Naive thymus-derived CD8-positive, alpha-beta T cell (primary cell): Measurements from ENCODE around the gene RHOJ. TPM values are rescaled to one million over a fixed set of nuclear protein-coding genes. Genes with fewer than 3 reads are reported as not detected.

Experiments
- ATAC-seq, 2 donors: fragments of 150-1000 bp; cut with Tn5 transposase in 1 of 2; sonication (Bioruptor Pico), chemical (Tn5 transposase) in 1 of 2; 1 replicate in 1 of 2; 2 replicates in 1 of 2; pipeline ENCODE4 v1.10.0; 2021; ENCODE audit warnings: mild to moderate bottlenecking in 2 of 2, moderate library complexity in 2 of 2
- POLR2A ChIA-PET: fragments of 350-600 bp; sonication (Branson Sonifier 250); formaldehyde crosslinking; loops from one replicate; lab custom pipeline; 2021; ENCODE audit warnings: antibody characterized with exemption; lab: Charles Lee
- DNase-seq, 10 donors: peaks; one replicate each; pipeline versions ENCODE4 v3.0.0 to v3.0.0-alpha.2; 2020 to 2022
- H3K27ac Mint-ChIP-seq, 10 donors: one replicate each; pipeline ENCODE4 v1.8.0; 2020 to 2022; ENCODE audit warnings: mild to moderate bottlenecking in 10 of 10, mixed read lengths in 10 of 10, moderate library complexity in 4 of 10, inconsistent platforms in 1 of 10
- H3K27me3 Mint-ChIP-seq, 5 donors: one replicate each; pipeline ENCODE4 v1.8.0; 2021 to 2022; ENCODE audit warnings: mixed read lengths in 5 of 5
- H3K36me3 Mint-ChIP-seq, 3 donors: one replicate each; pipeline ENCODE4 v1.8.0; 2020 to 2022; ENCODE audit warnings: mixed read lengths in 3 of 3, mild to moderate bottlenecking in 2 of 3, inconsistent platforms in 1 of 3
- H3K4me1 Mint-ChIP-seq, 4 donors: one replicate each; pipeline ENCODE4 v1.8.0; 2021 to 2022; ENCODE audit warnings: mixed read lengths in 4 of 4
- H3K4me3 Mint-ChIP-seq, 10 donors: one replicate each; pipeline ENCODE4 v1.8.0; 2020 to 2022; ENCODE audit warnings: mild to moderate bottlenecking in 10 of 10, mixed read lengths in 10 of 10, moderate library complexity in 6 of 10, inconsistent platforms in 1 of 10
- H3K9me3 Mint-ChIP-seq, 9 donors: one replicate each; pipeline ENCODE4 v1.8.0; 2020 to 2022; ENCODE audit warnings: mixed read lengths in 9 of 9, mild to moderate bottlenecking in 3 of 9, inconsistent platforms in 1 of 9, moderate library complexity in 1 of 9
- polyA plus RNA-seq, 3 donors: library from polyadenylated mRNA; unstranded; fragments of 300-500 nt; fragmentation: Illumina TruSeq; gene quantifications; one replicate each; pipeline ENCODE4 v1.2.3, GENCODE V29; 2021
- total RNA-seq, 8 experiments: library from RNA in 2 of 8; stranded (reverse) in 2 of 8; gene quantifications; one replicate each; pipeline ENCODE4 v1.2.3 and lab custom pipeline; 2021 to 2026

The RHOJ gene
- total and polyA plus RNA-seq, 5 experiments from 2014 or later, result not detected

- ATAC-seq (no peak), DNase-seq (no peak)
- POLR2A ChIA-PET, result no interaction called here
- no peaks in the 10 kb centered on the region for H3K36me3 Mint-ChIP-seq
- no peak overlapping the region for H3K4me3 Mint-ChIP-seq
- peaks cover 0 to 6% (median 3%) of the 10 kb centered on the region in 9 donors for H3K9me3 Mint-ChIP-seq
- peaks cover 6 to 31% (median 16%) of the 10 kb centered on the region in 5 donors for H3K27me3 Mint-ChIP-seq
- no peak overlapping the region for H3K27ac Mint-ChIP-seq
- no peaks in the 10 kb centered on the region for H3K4me1 Mint-ChIP-seq
Measured at GRCh38 chr14:63245893-63246292, 41.6 kb downstream of the RHOJ start.

GRCh38 chr14:63248211-63248610 is 44.0 kb downstream of the RHOJ start:
- peaks cover 0 to 6% (median 3%) of the 10 kb centered on the region in 9 donors for H3K9me3 Mint-ChIP-seq
- no peak for DNase-seq
- H3K27me3 Mint-ChIP-seq, result peaks cover 6 to 31% (median 14%) of the 10 kb centered on the region in 5 donors
- POLR2A ChIA-PET, result no interaction called here
- no peak overlapping the region for H3K27ac Mint-ChIP-seq
- no peaks in the 10 kb centered on the region for H3K36me3 Mint-ChIP-seq
- no peak overlapping the region for H3K4me3 Mint-ChIP-seq
- ATAC-seq, result no peak
- H3K4me1 Mint-ChIP-seq, result no peaks in the 10 kb centered on the region

GRCh38 chr14:63249092-63249491 is 44.8 kb downstream of the RHOJ start:
- Mint-ChIP-seq H3K27ac (no peak overlapping the region), H3K27me3 (peaks cover 10 to 26% (median 12%) of the 10 kb centered on the region in 5 donors), H3K4me3 (no peak overlapping the region), H3K4me1 (no peaks in the 10 kb centered on the region), H3K36me3 (no peaks in the 10 kb centered on the region), H3K9me3 (peaks cover 0 to 6% (median 3%) of the 10 kb centered on the region in 9 donors)
- DNase-seq, result no peak
- POLR2A ChIA-PET, result no interaction called here
- no peak for ATAC-seq

GRCh38 chr14:63257299-63257698 is 53.1 kb downstream of the RHOJ start:
- Mint-ChIP-seq H3K27me3 (peaks cover 12 to 48% (median 28%) of the 10 kb centered on the region in 5 donors), H3K4me1 (peaks cover 0 to 3% (median 0%) of the 10 kb centered on the region in 4 donors), H3K4me3 (no peak overlapping the region), H3K9me3 (peaks cover 0 to 2% (median 0%) of the 10 kb centered on the region in 9 donors), H3K36me3 (no peaks in the 10 kb centered on the region), H3K27ac (no peak overlapping the region)
- ATAC-seq (no peak), DNase-seq (no peak)
- POLR2A ChIA-PET, result no interaction called here

DNA sequence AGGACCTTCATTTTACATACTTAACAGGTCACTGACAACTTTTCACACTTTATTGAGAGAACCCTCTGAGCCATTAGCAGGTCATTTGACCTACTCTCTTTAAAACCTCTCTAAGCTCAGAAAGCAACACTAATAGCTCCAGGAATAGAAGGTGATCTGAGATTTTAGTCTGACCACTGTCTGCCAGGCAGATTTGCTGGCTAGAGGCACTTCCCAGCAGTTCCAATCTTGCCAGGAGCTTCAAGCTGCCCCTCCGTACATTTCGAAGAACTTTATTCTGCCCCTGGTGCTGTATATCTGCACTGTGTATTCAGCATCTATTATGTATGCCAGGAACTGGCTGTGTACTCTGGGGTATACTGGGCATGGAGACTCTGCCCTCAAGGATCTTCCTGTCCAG is 58.2 kb downstream of the RHOJ start:
- Mint-ChIP-seq H3K36me3 (no peaks in the 10 kb centered on the region), H3K9me3 (peaks cover 0 to 3% (median 0%) of the 10 kb centered on the region in 9 donors), H3K4me3 (no peak overlapping the region), H3K27me3 (peaks cover 9 to 41% (median 16%) of the 10 kb centered on the region in 5 donors), H3K27ac (no peak overlapping the region), H3K4me1 (peaks cover 0 to 3% (median 0%) of the 10 kb centered on the region in 4 donors)
- POLR2A ChIA-PET, result no interaction called here
- ATAC-seq (no peak), DNase-seq (no peak)

DNA sequence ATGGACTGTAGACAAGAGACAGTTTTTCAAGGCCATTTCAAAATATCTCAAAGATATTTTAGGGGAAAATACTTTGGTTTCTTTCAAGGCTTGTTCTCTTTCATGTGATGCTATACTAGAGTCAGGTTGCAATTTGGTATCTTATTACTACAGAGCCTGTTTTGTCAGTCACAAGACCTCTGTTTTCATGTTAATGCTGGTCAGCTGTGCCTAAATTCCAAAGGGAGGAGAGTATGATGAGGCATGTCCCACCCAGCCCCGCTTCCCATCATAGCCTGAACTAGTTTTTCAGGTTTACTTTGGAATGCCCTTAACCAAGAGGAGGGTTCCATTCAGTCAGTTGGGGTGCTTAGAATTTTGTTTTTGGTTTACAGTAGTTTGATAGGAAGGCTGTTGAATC is 61.9 kb downstream of the RHOJ start:
- Mint-ChIP-seq H3K9me3 (peaks cover 0 to 3% (median 0%) of the 10 kb centered on the region in 9 donors), H3K36me3 (no peaks in the 10 kb centered on the region), H3K4me3 (no peak overlapping the region), H3K27me3 (peaks cover 5 to 43% (median 12%) of the 10 kb centered on the region in 5 donors), H3K27ac (no peak overlapping the region), H3K4me1 (peaks cover 0 to 3% (median 0%) of the 10 kb centered on the region in 4 donors)
- no peak for DNase-seq
- POLR2A ChIA-PET, result no interaction called here
- no peak for ATAC-seq

- DNase-seq (no peak), ATAC-seq (no peak)
- Mint-ChIP-seq H3K27me3 (peaks cover 3 to 32% (median 12%) of the 10 kb centered on the region in 5 donors), H3K27ac (no peak overlapping the region), H3K36me3 (no peaks in the 10 kb centered on the region), H3K9me3 (peaks cover 0 to 3% (median 0%) of the 10 kb centered on the region in 9 donors), H3K4me3 (no peak overlapping the region), H3K4me1 (no peaks in the 10 kb centered on the region)
- POLR2A ChIA-PET, result no interaction called here
Measured at GRCh38 chr14:63267171-63267570, 62.9 kb downstream of the RHOJ start.

- Mint-ChIP-seq H3K4me3 (no peak overlapping the region), H3K9me3 (peaks cover 0 to 3% (median 0%) of the 10 kb centered on the region in 9 donors), H3K4me1 (no peaks in the 10 kb centered on the region), H3K36me3 (no peaks in the 10 kb centered on the region), H3K27ac (no peak overlapping the region), H3K27me3 (peaks cover 3 to 24% (median 15%) of the 10 kb centered on the region in 5 donors)
- no peak for ATAC-seq
- POLR2A ChIA-PET, result no interaction called here
- DNase-seq, result no peak
Measured at GRCh38 chr14:63268771-63269170, 64.5 kb downstream of the RHOJ start.

GRCh38 chr14:63269561-63270225 is 65.5 kb downstream of the RHOJ start:
- H3K27ac Mint-ChIP-seq, result no peak overlapping the region
- POLR2A ChIA-PET, result no interaction called here
- peaks cover 3 to 15% (median 12%) of the 10 kb centered on the region in 5 donors for H3K27me3 Mint-ChIP-seq
- H3K36me3 Mint-ChIP-seq, result no peaks in the 10 kb centered on the region
- no peak overlapping the region for H3K4me3 Mint-ChIP-seq
- H3K4me1 Mint-ChIP-seq, result no peaks in the 10 kb centered on the region
- H3K9me3 Mint-ChIP-seq, result peaks cover 0 to 3% (median 0%) of the 10 kb centered on the region in 9 donors
- no peak for DNase-seq
- no peak for ATAC-seq

DNA sequence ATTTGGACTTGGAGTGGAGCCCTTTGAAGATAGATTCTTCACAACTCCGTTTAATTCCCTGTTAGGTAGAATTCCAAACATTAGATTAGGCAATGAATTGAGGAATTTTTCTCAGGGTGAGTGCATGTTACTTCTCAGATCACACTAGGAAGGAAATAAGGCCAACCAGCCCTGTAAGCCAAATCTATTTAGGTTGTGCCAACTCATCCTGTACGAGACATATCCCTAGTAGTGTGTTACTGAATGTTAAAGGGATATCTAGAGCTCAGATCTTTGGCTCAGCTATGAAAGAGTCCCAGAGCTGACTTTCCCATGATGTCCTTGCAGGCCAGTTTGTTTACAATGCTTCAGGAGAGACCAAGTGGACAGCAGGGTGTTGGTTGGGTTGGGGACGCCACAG is 68.9 kb downstream of the RHOJ start:
- ATAC-seq, result no peak
- no peak for DNase-seq
- POLR2A ChIA-PET, result no interaction called here
- Mint-ChIP-seq H3K9me3 (no peaks in the 10 kb centered on the region), H3K4me1 (no peaks in the 10 kb centered on the region), H3K4me3 (no peak overlapping the region), H3K27ac (no peak overlapping the region), H3K27me3 (peaks cover 0 to 9% (median 7%) of the 10 kb centered on the region in 5 donors), H3K36me3 (no peaks in the 10 kb centered on the region)

DNA sequence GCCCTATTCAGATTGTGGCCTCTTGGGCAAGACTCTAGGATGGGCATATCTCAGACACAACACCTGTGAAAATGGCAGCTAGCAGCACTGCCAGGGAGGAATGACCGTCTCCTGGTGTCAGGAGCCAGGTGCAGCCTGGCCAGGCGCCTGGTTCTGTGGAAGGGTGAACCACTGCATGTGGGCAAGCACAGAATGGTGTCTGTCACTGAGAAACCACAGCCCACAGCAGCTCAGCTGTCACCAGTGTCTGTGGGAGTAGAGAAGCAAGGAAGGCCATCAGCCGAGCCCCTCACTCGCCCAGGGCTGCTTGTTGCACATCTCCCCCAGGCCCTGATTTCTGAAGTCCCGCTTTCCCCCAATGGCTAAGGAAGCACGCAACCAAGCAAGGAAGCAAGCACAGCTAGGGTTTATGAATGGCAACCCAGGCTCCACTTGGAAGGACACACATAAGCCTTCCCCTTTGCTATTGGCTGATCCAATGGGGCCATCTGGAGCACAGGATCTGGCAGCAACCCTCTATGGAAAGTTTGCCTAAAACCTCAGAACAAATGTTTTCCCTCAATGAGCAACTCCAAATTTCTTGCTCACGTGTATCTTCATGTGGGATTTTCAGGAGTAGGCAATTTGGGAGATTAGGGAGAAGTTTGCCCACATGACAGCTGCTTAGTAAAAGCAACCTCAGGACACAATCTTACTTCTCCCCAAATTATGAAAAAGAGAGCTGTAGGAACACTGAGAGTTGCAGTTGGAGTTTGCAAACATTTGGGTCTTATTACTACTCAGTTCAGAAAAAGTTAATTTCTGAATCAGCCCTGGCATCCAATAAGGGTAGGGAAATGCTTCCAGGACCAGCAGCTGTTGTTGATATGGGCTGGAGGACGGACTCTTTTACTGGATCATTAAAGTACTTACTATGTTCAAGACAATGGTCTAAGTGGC is 69.7 kb downstream of the RHOJ start:
- ATAC-seq (no peak), DNase-seq (no peak)
- POLR2A ChIA-PET, result no interaction called here
- Mint-ChIP-seq H3K27me3 (peaks cover 0 to 9% (median 4%) of the 10 kb centered on the region in 5 donors), H3K9me3 (no peaks in the 10 kb centered on the region), H3K36me3 (no peaks in the 10 kb centered on the region), H3K4me1 (no peaks in the 10 kb centered on the region), H3K4me3 (no peak overlapping the region), H3K27ac (no peak overlapping the region)

- POLR2A ChIA-PET, result no interaction called here
- H3K9me3 Mint-ChIP-seq, result no peaks in the 10 kb centered on the region
- DNase-seq, result no peak
Measured at GRCh38 chr14:63275611-63276010, 71.4 kb downstream of the RHOJ start.

GRCh38 chr14:63276016-63276415 is 71.8 kb downstream of the RHOJ start:
- POLR2A ChIA-PET, result no interaction called here
- Mint-ChIP-seq H3K27ac (no peak overlapping the region), H3K4me3 (no peak overlapping the region), H3K9me3 (no peaks in the 10 kb centered on the region), H3K27me3 (peaks cover 0 to 7% (median 6%) of the 10 kb centered on the region in 5 donors), H3K36me3 (no peaks in the 10 kb centered on the region), H3K4me1 (no peaks in the 10 kb centered on the region)
- no peak for DNase-seq
- no peak for ATAC-seq

More at GRCh38 chr14:63275611-63276010, 71.4 kb downstream of the RHOJ start:
- no peak for ATAC-seq
- no peak overlapping the region for H3K4me3 Mint-ChIP-seq
- no peaks in the 10 kb centered on the region for H3K4me1 Mint-ChIP-seq
- no peak overlapping the region for H3K27ac Mint-ChIP-seq
- peaks cover 0 to 7% (median 3%) of the 10 kb centered on the region in 5 donors for H3K27me3 Mint-ChIP-seq
- no peaks in the 10 kb centered on the region for H3K36me3 Mint-ChIP-seq
